GM23248 (cell line): ENCODE measurements around the gene PAM. TPM values are rescaled to one million over a fixed set of nuclear protein-coding genes. Genes with fewer than 3 reads are reported as not detected.
A peak's percentile ranks its signal among the peaks of the same experiment; 100 is the strongest.

Experiments
- DNase-seq: peaks from one replicate; pipeline ENCODE4 v3.0.0-alpha.2; 2015
- H2AFZ ChIP-seq: fragments of 200-600 bp; sonication (generic); 2 replicates; pipeline ENCODE4 v1.6.1; 2016; ENCODE audit warnings: antibody characterized with exemption
- H3F3A ChIP-seq: fragments of 200-600 bp; sonication (generic); 2 replicates; pipeline ENCODE4 v1.6.1; 2016; ENCODE audit warnings: mild to moderate bottlenecking, antibody characterized with exemption, mixed run types; ENCODE audit not compliant: insufficient read depth
- H3K27ac ChIP-seq: fragments of 200-600 bp; sonication (generic); 2 replicates; pipeline ENCODE4 v1.5.1; 2016; ENCODE audit warnings: mild to moderate bottlenecking
- H3K27me3 ChIP-seq: fragments of 200-600 bp; sonication (generic); replicated peaks from 2 replicates; pipeline ENCODE4 v1.6.1; 2016; ENCODE audit warnings: mild to moderate bottlenecking; ENCODE audit not compliant: insufficient read depth
- H3K36me3 ChIP-seq: fragments of 200-600 bp; sonication (generic); 2 replicates; pipeline ENCODE4 v1.6.1; 2016; ENCODE audit warnings: low read depth, mild to moderate bottlenecking
- H3K4me1 ChIP-seq: fragments of 200-600 bp; sonication (generic); 2 replicates; pipeline ENCODE4 v1.6.1; 2016; ENCODE audit warnings: mild to moderate bottlenecking; ENCODE audit not compliant: insufficient read depth
- H3K4me2 ChIP-seq: fragments of 200-600 bp; sonication (generic); one replicate; pipeline ENCODE4 v1.6.1; 2016; ENCODE audit warnings: mild to moderate bottlenecking; ENCODE audit not compliant: unreplicated experiment
- H3K4me3 ChIP-seq: fragments of 200-600 bp; sonication (generic); 2 replicates; pipeline ENCODE4 v1.5.1; 2016; ENCODE audit warnings: mild to moderate bottlenecking
- H3K79me2 ChIP-seq: fragments of 200-600 bp; sonication (generic); 2 replicates; pipeline ENCODE4 v1.6.1; 2016; ENCODE audit warnings: mild to moderate bottlenecking; ENCODE audit not compliant: insufficient read depth
- H3K9ac ChIP-seq: fragments of 200-600 bp; sonication (generic); 2 replicates; pipeline ENCODE4 v1.6.1; 2016; ENCODE audit warnings: mild to moderate bottlenecking
- H3K9me2 ChIP-seq: fragments of 200-600 bp; sonication (generic); 2 replicates; pipeline ENCODE4 v1.6.1; 2016; ENCODE audit warnings: mixed run types, mild to moderate bottlenecking, moderate library complexity; ENCODE audit not compliant: insufficient read depth
- H3K9me3 ChIP-seq: fragments of 200-600 bp; sonication (generic); one replicate; pipeline ENCODE4 v1.6.1; 2017; ENCODE audit warnings: low read depth
- H4K20me1 ChIP-seq: fragments of 200-600 bp; sonication (generic); 2 replicates; pipeline ENCODE4 v1.6.0; 2016; ENCODE audit not compliant: insufficient read depth
- EZH2 ChIP-seq: fragments of 200-600 bp; sonication (generic); IDR thresholded peaks from 2 replicates; pipeline ENCODE4 v1.6.1; 2018; ENCODE audit warnings: antibody characterized with exemption, mild to moderate bottlenecking; ENCODE audit not compliant: insufficient read depth, poor library complexity, severe bottlenecking
- EZH2phosphoT487 ChIP-seq: fragments of 200-600 bp; sonication (generic); IDR thresholded peaks from 2 replicates; pipeline ENCODE4 v1.6.1; 2018; ENCODE audit warnings: antibody characterized with exemption, moderate library complexity, mild to moderate bottlenecking, low read depth; ENCODE audit not compliant: insufficient read depth
- WGBS, 2 experiments: methylation state at CpG; one replicate each; pipeline ENCODE4 v1.1.6; 2015 to 2017; ENCODE audit warnings: low lambda C conversion rate in 2 of 2, low coverage in 1 of 2; ENCODE audit errors: missing lambda C conversion rate in 2 of 2; 5-methylcytosine and 5-hydroxymethylcytosine counted together
- in situ Hi-C: fragments of 300-500 bp; cut with MboI; formaldehyde crosslinking; loops from 2 replicates; pipeline ENCODE4 v1.15.0; 2020
- polyA plus RNA-seq: library from polyadenylated mRNA; unstranded; fragments of >200 nt; fragmentation: Nextera tagmentation; extraction: Ambion mirVana; gene quantifications from 2 replicates; pipeline ENCODE4 v1.2.1, GENCODE V29; 2016
- total RNA-seq: library from RNA; depleted of rRNA; stranded (reverse); fragments of >200 nt; shearing (Covaris generic); gene quantifications from 2 replicates; pipeline ENCODE4 v1.2.3, GENCODE V29; 2014

The PAM gene
- total and polyA plus RNA-seq, 2 experiments from 2014 or later = 429 to 499 TPM

DNA sequence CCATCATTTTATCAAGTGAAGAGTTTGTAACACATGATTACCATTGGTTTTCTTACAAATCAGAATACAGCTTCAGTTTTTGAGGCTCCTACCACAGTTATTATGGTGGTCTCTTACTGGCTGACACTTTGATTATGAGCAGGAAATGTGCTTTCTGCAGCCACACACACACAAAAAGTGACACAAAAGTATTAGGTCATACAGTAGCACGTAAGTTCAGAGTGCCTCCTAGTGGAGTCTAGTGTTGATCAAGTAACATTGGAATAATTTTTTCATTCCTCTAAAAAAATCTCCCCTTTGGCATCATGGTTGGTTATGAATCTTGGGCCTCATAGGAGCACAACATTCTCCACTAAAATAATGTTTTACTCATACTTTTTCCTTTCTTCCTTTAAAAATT lies 37.6 kb downstream of the PAM start:
- Histone ChIP-seq H2AFZ (no peak overlapping the region), H3K4me3 (no peak overlapping the region), H3F3A (0 out of 2 replicates have a peak, but pooled peaks cover 7% of the 10 kb centered on the region), H3K36me3 (no peaks in the 10 kb centered on the region), H3K27me3 (no peaks in the 10 kb centered on the region), H3K9me3 (no peaks in the 10 kb centered on the region), H3K9me2 (no peaks in the 10 kb centered on the region), H4K20me1 (peaks cover 3% of the 10 kb centered on the region; the same call in 1 of the 2 replicates), H3K79me2 (peaks cover 87% of the 10 kb centered on the region), H3K4me2 (no peak overlapping the region), H3K4me1 (peaks cover 17% of the 10 kb centered on the region), H3K9ac (no peak overlapping the region), H3K27ac (no peak overlapping the region)
- peak; percentile 57 for DNase-seq
- in situ Hi-C loops = no loop called here
- 60 to 67% methylated on average over 1 of the region's 1 CpG for WGBS, 2 experiments
- TF ChIP-seq EZH2 = no peak
- no peak for TF ChIP-seq EZH2phosphoT487

DNA sequence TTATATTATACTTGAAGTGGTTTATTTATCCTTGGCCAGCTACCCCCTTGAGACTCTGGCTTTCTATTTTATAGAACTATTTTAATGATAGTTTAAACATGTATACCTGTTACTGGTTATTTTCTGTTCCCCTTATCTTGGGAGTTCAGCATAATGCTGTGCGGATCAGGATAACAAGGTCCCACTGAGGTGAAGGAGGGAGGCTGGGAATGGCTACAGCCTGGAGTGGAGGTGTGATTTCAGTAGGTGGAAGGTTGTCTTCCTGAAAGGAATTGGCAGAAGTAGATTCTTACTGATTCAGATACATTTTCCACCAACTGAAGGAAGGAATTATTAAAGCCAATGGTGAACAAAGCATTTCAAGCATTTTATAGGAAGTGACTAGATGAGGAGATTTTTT lies 38.9 kb downstream of the PAM start:
- H3K4me1 ChIP-seq = peaks cover 25% of the 10 kb centered on the region
- peaks cover 3% of the 10 kb centered on the region; the same call in 1 of the 2 replicates for H4K20me1 ChIP-seq
- no peak for TF ChIP-seq EZH2
- no peak for TF ChIP-seq EZH2phosphoT487
- H3K27ac ChIP-seq = no peak overlapping the region
- H3K79me2 ChIP-seq = peaks cover 87% of the 10 kb centered on the region
- no peak overlapping the region for H3K4me2 ChIP-seq
- H3F3A ChIP-seq = 0 out of 2 replicates have a peak, but pooled peaks cover 7% of the 10 kb centered on the region
- DNase-seq = no peak
- in situ Hi-C loops = no loop called here
- H3K36me3 ChIP-seq = no peaks in the 10 kb centered on the region
- no peaks in the 10 kb centered on the region for H3K27me3 ChIP-seq
- no peak overlapping the region for H3K9ac ChIP-seq
- no peaks in the 10 kb centered on the region for H3K9me2 ChIP-seq
- H2AFZ ChIP-seq = no peak overlapping the region
- H3K9me3 ChIP-seq = no peaks in the 10 kb centered on the region
- WGBS, 2 experiments = 96 to 97% methylated on average over 1 of the region's 1 CpG
- H3K4me3 ChIP-seq = no peak overlapping the region

DNA sequence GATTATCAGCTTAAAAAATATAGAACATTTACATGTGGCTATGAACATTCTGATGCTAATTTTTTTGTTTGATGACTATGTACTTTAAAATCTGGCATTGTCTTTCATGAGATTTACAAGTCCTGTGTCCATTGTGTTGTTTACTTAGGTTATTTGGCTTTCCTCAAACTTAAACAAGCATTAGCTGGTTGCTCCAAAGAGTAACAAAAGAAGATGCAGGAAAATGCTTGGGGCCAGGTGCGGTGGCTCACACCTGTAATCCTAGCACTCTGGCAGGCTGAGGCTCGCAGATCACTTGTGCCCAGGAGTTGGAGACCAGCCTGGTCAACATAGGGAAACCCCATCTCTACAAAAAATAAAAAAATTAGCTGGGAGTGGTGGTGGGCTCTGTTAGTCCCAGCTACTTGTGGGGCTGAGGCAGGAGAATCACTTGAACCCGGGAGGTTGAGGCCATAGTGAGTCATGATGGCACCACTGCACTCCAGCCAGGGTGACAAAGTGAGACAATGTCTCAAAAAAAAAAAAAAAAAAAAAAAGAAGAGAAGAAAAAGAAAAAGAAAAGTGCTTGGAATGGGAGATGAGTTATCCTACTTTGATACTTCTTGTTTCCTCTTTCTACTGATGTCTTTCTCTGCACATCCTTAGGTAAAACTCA lies 39.7 kb downstream of the PAM start:
- no peaks in the 10 kb centered on the region for H3K27me3 ChIP-seq
- no peak for TF ChIP-seq EZH2
- TF ChIP-seq EZH2phosphoT487 = no peak
- H2AFZ ChIP-seq = no peak overlapping the region
- H3K27ac ChIP-seq = no peak overlapping the region
- H3K9me3 ChIP-seq = no peaks in the 10 kb centered on the region
- H3K36me3 ChIP-seq = no peaks in the 10 kb centered on the region
- peaks cover 29% of the 10 kb centered on the region for H3K4me1 ChIP-seq
- no peak overlapping the region for H3K9ac ChIP-seq
- 0 out of 2 replicates have a peak, but pooled peaks cover 7% of the 10 kb centered on the region for H3F3A ChIP-seq
- WGBS, 2 experiments = 89 to 96% methylated on average over 3 of the region's 3 CpGs
- in situ Hi-C loops = no loop called here
- no peak for DNase-seq
- H3K4me3 ChIP-seq = no peak overlapping the region
- no peak overlapping the region for H3K4me2 ChIP-seq
- H3K79me2 ChIP-seq = peaks cover 87% of the 10 kb centered on the region
- no peaks in the 10 kb centered on the region for H3K9me2 ChIP-seq
- H4K20me1 ChIP-seq = peaks cover 3% of the 10 kb centered on the region; the same call in 1 of the 2 replicates

DNA sequence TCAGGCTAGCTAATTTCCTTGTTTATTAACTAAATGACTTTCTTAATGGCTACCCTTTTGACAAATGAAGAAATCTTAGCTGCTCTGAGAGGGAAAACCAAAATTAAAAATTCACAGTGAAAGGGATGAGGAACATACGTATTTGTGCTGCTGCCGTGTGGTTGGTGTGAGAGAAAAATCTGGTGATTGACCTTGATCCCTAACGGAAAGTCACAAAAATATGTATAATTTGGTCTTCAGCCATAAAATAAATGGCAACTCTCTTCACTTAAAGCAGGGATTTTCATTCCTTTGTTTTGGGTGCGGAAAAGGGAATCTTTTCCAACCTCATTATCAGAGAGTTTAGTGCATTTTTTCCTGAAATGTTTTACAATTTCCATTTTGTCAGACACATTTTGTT lies 40.4 kb downstream of the PAM start:
- Histone ChIP-seq H3F3A (0 out of 2 replicates have a peak, but pooled peaks cover 7% of the 10 kb centered on the region), H3K9ac (no peak overlapping the region), H2AFZ (no peak overlapping the region), H3K4me1 (peaks cover 29% of the 10 kb centered on the region), H3K27ac (no peak overlapping the region), H3K4me2 (no peak overlapping the region), H3K79me2 (peaks cover 87% of the 10 kb centered on the region), H3K9me3 (no peaks in the 10 kb centered on the region), H3K9me2 (no peaks in the 10 kb centered on the region), H4K20me1 (peaks cover 3% of the 10 kb centered on the region; the same call in 1 of the 2 replicates), H3K4me3 (no peak overlapping the region), H3K27me3 (no peaks in the 10 kb centered on the region), H3K36me3 (no peaks in the 10 kb centered on the region)
- 82 to 89% methylated on average over 4 of the region's 4 CpGs for WGBS, 2 experiments
- in situ Hi-C loops = no loop called here
- TF ChIP-seq EZH2 (no peak), EZH2phosphoT487 (no peak)
- DNase-seq = no peak
